NCI-H1694 (cell line): ENCODE measurements around the gene SDE2.
"Not testable (repeated sequence)": the region's sequence is repeated elsewhere in the genome, so short reads cannot be mapped to it uniquely, and the experiment has no call there.

ENCODE experiments used
- DNase-seq: peaks from one replicate; lab custom pipeline; 2025; lab: John Stamatoyannopoulos, UW

SDE2 gene

GRCh38 chr1:225975146-225975545 lies 24.0 kb downstream of the SDE2 start:
- DNase-seq: not testable (repeated sequence)

- DNase-seq: no peak
These were observed 24.7 kb downstream of the SDE2 start for GRCh38 chr1:225974454-225974853.

GRCh38 chr1:225973158-225973557 lies 26.0 kb downstream of the SDE2 start:
- peak; percentile 89 for DNase-seq

- no peak for DNase-seq
These were observed 26.6 kb downstream of the SDE2 start for GRCh38 chr1:225972344-225973152.

GRCh38 chr1:225970592-225971157 lies 28.5 kb downstream of the SDE2 start:
- not testable (repeated sequence) for DNase-seq

- not testable (repeated sequence) for DNase-seq
These were observed 29.4 kb downstream of the SDE2 start for GRCh38 chr1:225969751-225970150.

- DNase-seq: no peak
These were observed 33.9 kb downstream of the SDE2 start for GRCh38 chr1:225965231-225965630.

- DNase-seq: no peak
These were observed 35.2 kb downstream of the SDE2 start for GRCh38 chr1:225963735-225964530.

- no peak for DNase-seq
These were observed 36.6 kb downstream of the SDE2 start for GRCh38 chr1:225962440-225962975.

- DNase-seq: no peak
These were observed 37.3 kb downstream of the SDE2 start for GRCh38 chr1:225961659-225962439.

GRCh38 chr1:225958041-225958440 lies 41.1 kb downstream of the SDE2 start:
- no peak for DNase-seq

GRCh38 chr1:225954753-225955152 lies 44.4 kb downstream of the SDE2 start:
- no peak for DNase-seq

GRCh38 chr1:225953315-225953714 lies 45.8 kb downstream of the SDE2 start:
- DNase-seq: no peak

- DNase-seq: no peak
These were observed 48.1 kb downstream of the SDE2 start for GRCh38 chr1:225950905-225951497.

- DNase-seq: no peak
These were observed 50.1 kb downstream of the SDE2 start for GRCh38 chr1:225949041-225949440.

- no peak for DNase-seq
These were observed 52.3 kb downstream of the SDE2 start for GRCh38 chr1:225946803-225947202.

GRCh38 chr1:225946082-225946620 lies 53.0 kb downstream of the SDE2 start:
- no peak for DNase-seq

GRCh38 chr1:225945564-225945963 lies 53.6 kb downstream of the SDE2 start:
- no peak for DNase-seq

GRCh38 chr1:225944951-225945350 lies 54.2 kb downstream of the SDE2 start:
- DNase-seq: no peak

- DNase-seq: no peak
These were observed 54.8 kb downstream of the SDE2 start for GRCh38 chr1:225944387-225944786.

GRCh38 chr1:225943582-225943981 lies 55.6 kb downstream of the SDE2 start:
- DNase-seq: no peak
